NK-92 (cell line): ENCODE results near the gene MT1M.
"Not testable (repeated sequence)": the region's sequence is repeated elsewhere in the genome, so short reads cannot be mapped to it uniquely, and the experiment has no call there.

Experiments
- DNase-seq: peaks from one replicate; lab custom pipeline; 2025; ENCODE audit not compliant: unreplicated experiment; lab: John Stamatoyannopoulos, UW

Gene MT1M

DNA sequence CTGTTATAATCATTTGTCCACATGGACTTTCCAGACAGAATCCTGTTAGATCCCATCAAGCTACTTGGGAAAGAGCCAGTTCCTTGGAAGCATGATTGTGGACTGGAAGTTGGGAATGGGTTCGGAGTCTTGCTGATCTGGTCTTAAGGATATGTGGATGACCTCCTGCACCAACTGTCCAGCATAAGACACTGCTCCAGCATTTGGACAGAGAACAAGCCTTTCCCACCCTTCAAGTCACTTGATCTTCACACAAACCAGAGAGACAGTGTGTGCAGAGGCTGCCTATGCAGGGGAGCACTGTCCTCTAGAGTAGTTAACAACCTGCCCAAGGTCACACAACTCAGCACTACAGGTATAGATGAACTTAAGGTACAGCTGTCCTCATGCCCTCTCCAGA lies 13.4 kb downstream of the MT1M start:
- no peak for DNase-seq

GRCh38 chr16:56647641-56648431 lies 15.4 kb downstream of the MT1M start:
- no peak for DNase-seq

DNA sequence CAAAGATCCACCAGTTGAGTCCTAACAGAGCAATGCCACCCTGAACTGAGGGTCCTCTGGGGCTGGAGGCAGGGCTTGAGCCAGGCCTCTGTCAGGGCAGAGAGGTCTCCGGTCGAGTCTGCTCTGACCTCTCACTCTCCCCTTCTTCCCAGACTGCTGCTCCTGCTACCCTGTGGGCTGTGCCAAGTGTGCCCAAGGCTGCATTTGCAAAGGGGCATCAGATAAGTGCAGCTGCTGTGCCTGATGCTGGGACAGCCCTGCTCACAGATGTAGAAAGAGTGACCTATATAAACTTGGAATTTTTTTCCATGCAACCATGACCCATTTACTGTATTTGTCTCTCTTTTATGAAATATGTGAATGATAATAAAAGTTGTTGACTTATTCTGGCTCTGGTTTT lies 16.8 kb downstream of the MT1M start:
- no peak for DNase-seq

GRCh38 chr16:56649820-56650219 lies 17.4 kb downstream of the MT1M start:
- no peak for DNase-seq

DNA sequence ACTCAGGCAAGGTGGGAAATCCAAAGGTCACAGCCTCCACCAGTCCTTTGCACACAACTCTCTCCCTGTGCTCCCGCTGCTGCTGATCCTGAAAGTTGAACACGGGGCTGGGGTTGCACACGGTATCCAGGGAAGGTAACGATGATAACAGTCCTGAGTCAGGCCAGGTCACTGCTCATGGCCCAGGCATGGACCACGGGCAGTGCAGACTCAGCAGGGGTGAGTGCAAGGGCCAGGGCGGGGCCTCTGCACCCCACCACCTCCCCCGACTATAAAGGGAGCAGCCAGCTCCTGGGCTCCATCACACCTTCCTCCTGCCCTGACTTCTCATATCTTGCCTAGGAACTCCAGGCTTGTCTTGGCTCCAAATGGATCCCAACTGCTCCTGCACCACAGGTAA lies 19.1 kb downstream of the MT1M start, which contains the start of gene MT1B:
Gene MT1B (plus strand): TSS at position 301 of the 400 bp plus-strand sequence. CDS start 68 bp downstream, at position 369.
- DNase-seq, result no peak

DNA sequence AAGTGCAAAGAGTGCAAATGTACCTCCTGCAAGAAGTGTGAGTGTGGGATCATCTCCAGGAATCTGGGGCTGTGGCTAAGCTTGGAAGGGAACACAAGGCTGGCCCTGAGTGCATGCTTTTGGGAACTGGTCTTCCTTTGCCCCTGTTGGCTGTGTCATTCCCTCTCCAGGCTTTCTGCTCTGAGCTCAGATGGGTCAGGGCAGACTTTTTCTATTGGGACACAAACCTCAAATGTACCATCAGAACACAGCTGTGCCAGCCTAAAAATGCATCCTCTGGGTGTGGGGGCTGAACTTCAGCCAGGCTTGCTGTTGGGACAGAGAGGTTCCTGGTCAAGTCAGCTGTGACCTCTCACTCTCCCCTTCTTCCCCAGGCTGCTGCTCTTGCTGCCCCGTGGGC lies 20.1 kb downstream of the MT1M start:
- DNase-seq, result no peak

- no peak for DNase-seq
Observed at GRCh38 chr16:56653218-56653617, 20.8 kb downstream of the MT1M start.

DNA sequence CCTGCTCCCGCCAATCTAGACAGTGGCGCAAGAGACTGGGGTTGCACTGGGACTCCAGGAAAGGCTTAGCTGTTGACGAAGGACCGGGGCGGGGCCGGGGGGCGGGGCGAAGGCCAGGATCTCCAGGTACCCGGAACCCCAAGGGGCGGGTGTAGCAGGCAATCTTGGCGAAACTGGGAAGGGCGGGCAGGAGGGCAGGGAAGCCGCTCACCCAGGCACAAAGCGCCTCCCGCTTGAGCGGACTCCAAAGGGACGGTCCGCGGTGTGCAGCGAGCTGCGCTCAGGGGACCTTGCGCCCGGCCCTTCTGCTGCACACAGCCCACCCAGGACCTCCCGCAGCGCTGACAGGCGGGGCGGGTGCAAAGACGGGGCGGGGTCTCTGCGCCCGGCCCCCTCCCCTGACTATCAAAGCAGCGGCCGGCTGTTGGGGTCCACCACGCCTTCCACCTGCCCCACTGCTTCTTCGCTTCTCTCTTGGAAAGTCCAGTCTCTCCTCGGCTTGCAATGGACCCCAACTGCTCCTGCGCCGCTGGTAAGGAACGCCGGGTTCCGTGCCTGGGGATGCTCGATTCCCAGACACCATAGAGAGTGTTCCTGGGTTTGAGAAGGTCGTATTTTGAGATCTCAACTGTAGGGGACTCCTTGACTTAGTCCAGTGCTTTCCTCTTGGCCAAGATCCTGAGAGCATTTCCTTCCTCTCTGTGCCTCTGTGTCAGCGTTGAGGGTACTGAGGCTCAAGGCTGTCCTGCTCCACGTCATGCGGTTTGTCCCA lies 25.3 kb downstream of the MT1M start, which contains the start of gene MT1F:
Gene MT1F (plus strand): TSS at position 405 of the 772 bp plus-strand sequence. CDS start 100 bp downstream, at position 505.
- no peak for DNase-seq

- no peak for DNase-seq
Observed at GRCh38 chr16:56658327-56658875, 25.9 kb downstream of the MT1M start.

DNA sequence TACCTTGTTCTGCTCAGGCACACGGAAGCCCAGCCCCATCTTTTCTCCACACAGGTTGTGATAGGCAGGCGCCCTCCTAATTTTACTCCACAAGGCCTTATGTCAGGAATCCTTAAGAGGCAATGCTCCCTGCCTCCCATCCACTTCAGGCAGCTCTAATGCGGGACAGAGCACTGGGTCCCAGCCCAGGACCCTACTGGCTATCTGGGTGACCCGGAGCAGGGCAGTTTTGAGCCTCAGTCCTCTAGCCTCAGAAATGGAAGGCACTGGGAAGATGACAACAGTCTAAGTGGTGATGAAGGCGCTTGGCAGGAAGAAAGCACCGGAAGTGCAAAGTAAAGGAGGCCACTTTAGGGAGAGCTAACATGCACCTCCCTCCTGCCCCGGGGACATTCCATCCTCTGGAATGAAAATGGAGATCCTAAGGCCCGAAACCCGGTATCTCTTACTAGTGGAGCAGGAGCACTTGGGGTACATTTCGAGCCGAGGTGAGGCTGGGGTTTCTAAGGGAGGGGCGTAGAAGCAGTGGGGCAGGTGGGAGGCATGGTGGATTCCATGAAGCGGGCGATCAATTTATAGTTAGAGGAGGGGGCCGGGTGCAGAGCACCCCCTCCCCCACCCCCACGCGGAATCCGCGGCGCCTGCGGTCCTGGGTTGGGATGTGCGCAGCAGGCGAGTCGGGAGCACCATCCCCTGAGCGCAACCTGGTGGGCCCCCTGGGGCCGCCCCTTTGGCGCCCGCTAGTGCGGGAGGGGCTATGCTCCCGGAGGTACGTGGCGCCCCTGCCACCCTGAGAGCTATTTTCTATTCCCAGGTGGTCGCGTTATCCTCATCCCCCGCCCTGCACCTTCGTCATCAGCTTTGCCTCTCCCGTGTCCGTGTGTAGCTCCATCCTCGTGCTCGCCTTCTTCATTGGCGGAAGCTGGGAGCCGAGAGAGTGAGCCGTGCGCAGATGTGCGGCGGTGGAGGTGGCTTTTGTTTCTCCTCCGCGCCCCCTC lies 30.2 kb downstream of the MT1M start:
- no peak for DNase-seq

GRCh38 chr16:56664506-56664905 lies 32.0 kb downstream of the MT1M start:
- no peak for DNase-seq

GRCh38 chr16:56665286-56666261 lies 33.1 kb downstream of the MT1M start:
- not testable (repeated sequence) for DNase-seq

DNA sequence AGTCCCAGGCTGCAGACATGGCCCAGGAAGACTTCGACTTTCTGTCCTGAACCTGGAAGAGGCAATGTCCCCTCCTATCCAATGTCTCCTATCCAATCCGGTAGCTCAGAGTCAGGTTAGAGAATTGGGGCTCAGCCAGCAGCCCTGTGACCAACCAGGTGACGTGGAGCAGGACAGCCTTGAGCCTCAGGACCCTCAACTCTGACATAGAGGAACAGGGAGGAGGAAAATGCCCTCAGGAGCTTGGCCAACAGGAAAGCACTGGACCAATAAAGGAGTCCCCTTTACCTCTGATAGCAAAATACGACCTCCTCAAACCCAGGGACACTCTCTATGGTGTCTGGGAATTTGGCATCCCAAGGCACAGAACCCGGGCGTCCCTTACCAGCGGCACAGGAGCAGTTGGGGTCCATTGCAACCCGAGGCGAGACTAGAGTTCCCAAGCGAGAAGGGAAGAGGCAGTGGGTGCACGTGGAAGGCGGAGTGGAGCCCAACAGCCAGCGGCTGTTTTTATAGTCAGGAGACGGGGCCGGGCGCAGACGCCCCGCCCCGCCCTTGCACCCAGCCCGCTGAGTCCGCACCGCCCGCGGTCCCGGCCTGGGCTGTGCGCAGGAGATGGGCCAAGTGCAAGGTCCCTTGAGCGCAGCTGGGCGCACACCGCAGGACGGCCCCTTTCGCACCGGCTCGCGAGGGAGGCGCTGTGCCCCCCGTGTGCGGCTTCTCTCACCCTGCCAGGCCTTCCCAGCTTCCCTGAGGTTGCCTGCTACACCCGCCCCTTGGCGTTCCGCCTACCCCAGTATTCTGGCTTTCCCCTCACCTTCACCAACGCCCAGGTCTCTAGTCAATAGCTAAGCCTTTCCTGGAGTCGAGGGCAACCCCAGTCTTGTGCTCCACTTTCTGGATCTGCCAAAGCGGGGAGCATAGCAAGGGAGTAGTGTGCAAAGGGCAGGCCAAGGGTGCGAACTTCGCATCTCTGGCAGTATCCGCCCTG lies 35.4 kb downstream of the MT1M start, which contains the start of gene MT1G:
Gene MT1G (minus strand): TSS at position 485 of the 991 bp plus-strand sequence. CDS start 72 bp downstream, at position 413.
- DNase-seq, result no peak

DNA sequence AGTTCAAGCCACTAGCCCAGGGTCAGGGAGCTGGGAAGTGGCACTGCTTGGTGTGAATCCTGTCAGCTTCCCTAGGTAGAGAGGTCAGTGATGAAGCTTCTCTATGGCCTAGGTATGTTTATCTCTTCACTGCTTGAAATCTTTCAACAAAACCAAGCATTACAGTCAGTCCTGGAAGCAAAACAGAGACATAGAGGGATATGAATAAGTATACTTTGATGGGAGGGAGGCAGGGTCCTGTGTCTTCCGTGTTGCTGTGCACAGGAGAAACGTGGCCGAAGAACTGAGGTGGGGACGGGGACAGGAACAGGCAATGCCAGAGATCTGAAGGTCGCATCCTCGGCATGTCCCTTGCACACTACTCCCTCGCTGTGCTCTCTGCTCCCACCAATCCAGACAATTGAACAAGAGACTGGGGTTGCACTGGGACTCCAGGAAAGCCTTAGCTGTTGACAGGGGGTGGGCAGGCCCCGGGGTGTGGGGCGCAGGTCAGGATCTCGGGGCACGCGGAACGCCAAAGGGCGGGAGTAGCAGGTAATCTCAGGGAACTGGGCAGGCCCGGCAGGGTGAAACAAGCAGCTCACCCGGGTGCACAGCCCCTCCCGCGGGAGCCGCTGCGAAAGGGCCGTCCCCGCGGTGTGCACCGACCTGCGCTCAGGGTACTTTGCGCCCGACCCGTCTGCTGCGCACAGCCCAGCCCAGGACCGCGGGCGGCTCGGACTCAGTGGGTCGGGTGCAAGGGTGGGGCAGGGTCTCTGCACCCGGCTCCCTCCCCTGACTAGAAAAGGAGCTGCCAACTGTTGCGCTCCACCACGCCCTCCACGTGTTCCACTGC lies 36.8 kb downstream of the MT1M start, which contains the start of gene MT1H:
Gene MT1H (plus strand): TSS at position 810 of the 835 bp plus-strand sequence. CDS start 71 bp downstream, outside the sequence.
- DNase-seq, result no peak

- DNase-seq, result no peak
Observed at GRCh38 chr16:56669840-56670619, 37.6 kb downstream of the MT1M start.

GRCh38 chr16:56670620-56670934 lies 38.1 kb downstream of the MT1M start:
- DNase-seq, result no peak
